HEK293 (cell line): Measurements from ENCODE around the gene AMIGO1.

ENCODE experiments used
- ATF2 ChIP-seq: fragments of 450-650 bp; formaldehyde crosslinking; IDR thresholded peaks from 2 replicates; pipeline ENCODE4 v1.5.1; 2016; ENCODE audit warnings: missing biosample characterization, missing genetic modification characterization, low read depth
- IKZF3 ChIP-seq: fragments of 450-650 bp; IDR thresholded peaks from 2 replicates; pipeline ENCODE4 v1.5.0; 2018; ENCODE audit warnings: missing biosample characterization, mild to moderate bottlenecking, missing genetic modification characterization, moderate library complexity
- KLF1 ChIP-seq: fragments of 450-650 bp; formaldehyde crosslinking; IDR thresholded peaks from 2 replicates; pipeline ENCODE4 v1.5.1; 2016; ENCODE audit warnings: missing biosample characterization, missing genetic modification characterization
- REST ChIP-seq: fragments of 450-650 bp; formaldehyde crosslinking; IDR thresholded peaks from 2 replicates; pipeline ENCODE4 v1.5.1; 2016; ENCODE audit warnings: missing biosample characterization, missing genetic modification characterization
- SP2 ChIP-seq: fragments of 450-650 bp; formaldehyde crosslinking; IDR thresholded peaks from 2 replicates; pipeline ENCODE4 v1.5.1; 2016; ENCODE audit warnings: missing biosample characterization, missing genetic modification characterization
- ZBTB8A ChIP-seq: fragments of 450-650 bp; formaldehyde crosslinking; IDR thresholded peaks from 2 replicates; pipeline ENCODE4 v1.5.1; 2016; ENCODE audit warnings: missing biosample characterization, missing genetic modification characterization
- ZNF114 ChIP-seq: fragments of 450-650 bp; formaldehyde crosslinking; IDR thresholded peaks from 2 replicates; pipeline ENCODE4 v1.5.0; 2017; ENCODE audit warnings: missing biosample characterization, missing genetic modification characterization
- ZNF148 ChIP-seq: fragments of 450-650 bp; formaldehyde crosslinking; IDR thresholded peaks from 2 replicates; pipeline ENCODE4 v1.5.0; 2017; ENCODE audit warnings: missing biosample characterization, missing genetic modification characterization, borderline replicate concordance
- ZNF169 ChIP-seq: fragments of 450-650 bp; formaldehyde crosslinking; IDR thresholded peaks from 2 replicates; pipeline ENCODE4 v1.5.1; 2016; ENCODE audit warnings: missing biosample characterization, missing genetic modification characterization
- ZNF223 ChIP-seq: fragments of 450-650 bp; formaldehyde crosslinking; IDR thresholded peaks from 2 replicates; pipeline ENCODE4 v1.5.1; 2016; ENCODE audit warnings: missing biosample characterization, missing genetic modification characterization
- ZNF23 ChIP-seq: fragments of 450-650 bp; formaldehyde crosslinking; IDR thresholded peaks from 2 replicates; pipeline ENCODE4 v1.5.1; 2016; ENCODE audit warnings: missing biosample characterization, missing genetic modification characterization, borderline replicate concordance
- ZNF549 ChIP-seq: fragments of 450-650 bp; IDR thresholded peaks from 2 replicates; pipeline ENCODE4 v1.5.1; 2018; ENCODE audit warnings: missing biosample characterization, missing genetic modification characterization, mild to moderate bottlenecking, inconsistent platforms, moderate library complexity
- ZNF610 ChIP-seq: fragments of 450-650 bp; formaldehyde crosslinking; IDR thresholded peaks from 2 replicates; pipeline ENCODE4 v1.5.1; 2016; ENCODE audit warnings: missing biosample characterization, missing genetic modification characterization, borderline replicate concordance
- ZNF639 ChIP-seq: fragments of 450-650 bp; formaldehyde crosslinking; IDR thresholded peaks from 2 replicates; pipeline ENCODE4 v1.5.1; 2016; ENCODE audit warnings: missing biosample characterization, missing genetic modification characterization
- ZNF654 ChIP-seq: fragments of 450-650 bp; formaldehyde crosslinking; IDR thresholded peaks from 2 replicates; pipeline ENCODE4 v1.5.1; 2016; ENCODE audit warnings: low read depth, missing biosample characterization, missing genetic modification characterization
- ZNF707 ChIP-seq: fragments of 450-650 bp; formaldehyde crosslinking; IDR thresholded peaks from 2 replicates; pipeline ENCODE4 v1.5.1; 2016; ENCODE audit warnings: missing biosample characterization, missing genetic modification characterization
- ZNF747 ChIP-seq: fragments of 450-650 bp; formaldehyde crosslinking; IDR thresholded peaks from 2 replicates; pipeline ENCODE4 v1.5.1; 2016; ENCODE audit warnings: missing biosample characterization, missing genetic modification characterization
- ZNF776 ChIP-seq: fragments of 450-650 bp; formaldehyde crosslinking; IDR thresholded peaks from 2 replicates; pipeline ENCODE4 v1.5.0; 2017; ENCODE audit warnings: missing biosample characterization, missing genetic modification characterization, borderline replicate concordance
- ZNF791 ChIP-seq: fragments of 450-650 bp; formaldehyde crosslinking; IDR thresholded peaks from 2 replicates; pipeline ENCODE4 v1.5.1; 2016; ENCODE audit warnings: missing biosample characterization, missing genetic modification characterization
- ZNF837 ChIP-seq: fragments of 450-650 bp; formaldehyde crosslinking; IDR thresholded peaks from 2 replicates; pipeline ENCODE4 v1.5.1; 2016; ENCODE audit warnings: missing biosample characterization, missing genetic modification characterization
- TF ChIP-seq, protein P1 (sequence below): fragments of 450-650 bp; formaldehyde crosslinking; IDR thresholded peaks from 2 replicates; pipeline ENCODE4 v1.5.1; 2017; ENCODE audit warnings: missing biosample characterization, missing genetic modification characterization
- TF ChIP-seq, protein P2 (sequence below): fragments of 450-650 bp; formaldehyde crosslinking; IDR thresholded peaks from 2 replicates; pipeline ENCODE4 v1.5.1; 2016; ENCODE audit warnings: missing biosample characterization, missing genetic modification characterization
- TF ChIP-seq, protein P3 (sequence below): fragments of 450-650 bp; formaldehyde crosslinking; IDR thresholded peaks from 2 replicates; pipeline ENCODE4 v1.5.1; 2016; ENCODE audit warnings: missing biosample characterization, missing genetic modification characterization, low read depth

AMIGO1 gene

GRCh38 chr1:109483672-109484518 lies 25.6 kb downstream of the AMIGO1 start, which contains the start of gene ATXN7L2 (continued):
- TF ChIP-seq REST (tag by site-specific recombination) (peak; percentile 77), KLF1 (tag by site-specific recombination) (peak; percentile 72), SP2 (peak; percentile 44), ZNF776 (tag by site-specific recombination) (no peak), ATF2 (tag by site-specific recombination) (peak; percentile 32; the same call in 1 of the 2 replicates), ZNF837 (tag by site-specific recombination) (peak; percentile 56; the same call in 1 of the 2 replicates), ZNF654 (tag by site-specific recombination) (no peak), ZNF114 (tag by site-specific recombination) (no peak), ZBTB8A (tag by site-specific recombination) (peak; percentile 77), ZNF148 (tag by site-specific recombination) (peak; percentile 91), ZNF639 (tag by site-specific recombination) (peak; percentile 98), ZNF169 (no peak), ZNF223 (tag by site-specific recombination) (no peak), ZNF549 (tag by site-specific recombination) (no peak), ZNF610 (tag by site-specific recombination) (peak; percentile 92), IKZF3 (0 out of 2 replicates have a peak, but pooled peaks have one; percentile 35), ZNF707 (tag by site-specific recombination) (peak; percentile 81), ZNF791 (tag by site-specific recombination) (no peak), ZNF23 (tag by site-specific recombination) (no peak), ZNF747 (tag by site-specific recombination) (no peak)
- TF ChIP-seq, protein P1, sequence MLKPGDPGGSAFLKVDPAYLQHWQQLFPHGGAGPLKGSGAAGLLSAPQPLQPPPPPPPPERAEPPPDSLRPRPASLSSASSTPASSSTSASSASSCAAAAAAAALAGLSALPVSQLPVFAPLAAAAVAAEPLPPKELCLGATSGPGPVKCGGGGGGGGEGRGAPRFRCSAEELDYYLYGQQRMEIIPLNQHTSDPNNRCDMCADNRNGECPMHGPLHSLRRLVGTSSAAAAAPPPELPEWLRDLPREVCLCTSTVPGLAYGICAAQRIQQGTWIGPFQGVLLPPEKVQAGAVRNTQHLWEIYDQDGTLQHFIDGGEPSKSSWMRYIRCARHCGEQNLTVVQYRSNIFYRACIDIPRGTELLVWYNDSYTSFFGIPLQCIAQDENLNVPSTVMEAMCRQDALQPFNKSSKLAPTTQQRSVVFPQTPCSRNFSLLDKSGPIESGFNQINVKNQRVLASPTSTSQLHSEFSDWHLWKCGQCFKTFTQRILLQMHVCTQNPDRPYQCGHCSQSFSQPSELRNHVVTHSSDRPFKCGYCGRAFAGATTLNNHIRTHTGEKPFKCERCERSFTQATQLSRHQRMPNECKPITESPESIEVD, result no peak
- TF ChIP-seq, protein P2, sequence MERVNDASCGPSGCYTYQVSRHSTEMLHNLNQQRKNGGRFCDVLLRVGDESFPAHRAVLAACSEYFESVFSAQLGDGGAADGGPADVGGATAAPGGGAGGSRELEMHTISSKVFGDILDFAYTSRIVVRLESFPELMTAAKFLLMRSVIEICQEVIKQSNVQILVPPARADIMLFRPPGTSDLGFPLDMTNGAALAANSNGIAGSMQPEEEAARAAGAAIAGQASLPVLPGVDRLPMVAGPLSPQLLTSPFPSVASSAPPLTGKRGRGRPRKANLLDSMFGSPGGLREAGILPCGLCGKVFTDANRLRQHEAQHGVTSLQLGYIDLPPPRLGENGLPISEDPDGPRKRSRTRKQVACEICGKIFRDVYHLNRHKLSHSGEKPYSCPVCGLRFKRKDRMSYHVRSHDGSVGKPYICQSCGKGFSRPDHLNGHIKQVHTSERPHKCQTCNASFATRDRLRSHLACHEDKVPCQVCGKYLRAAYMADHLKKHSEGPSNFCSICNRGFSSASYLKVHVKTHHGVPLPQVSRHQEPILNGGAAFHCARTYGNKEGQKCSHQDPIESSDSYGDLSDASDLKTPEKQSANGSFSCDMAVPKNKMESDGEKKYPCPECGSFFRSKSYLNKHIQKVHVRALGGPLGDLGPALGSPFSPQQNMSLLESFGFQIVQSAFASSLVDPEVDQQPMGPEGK, result peak; percentile 99
- TF ChIP-seq, protein P3, sequence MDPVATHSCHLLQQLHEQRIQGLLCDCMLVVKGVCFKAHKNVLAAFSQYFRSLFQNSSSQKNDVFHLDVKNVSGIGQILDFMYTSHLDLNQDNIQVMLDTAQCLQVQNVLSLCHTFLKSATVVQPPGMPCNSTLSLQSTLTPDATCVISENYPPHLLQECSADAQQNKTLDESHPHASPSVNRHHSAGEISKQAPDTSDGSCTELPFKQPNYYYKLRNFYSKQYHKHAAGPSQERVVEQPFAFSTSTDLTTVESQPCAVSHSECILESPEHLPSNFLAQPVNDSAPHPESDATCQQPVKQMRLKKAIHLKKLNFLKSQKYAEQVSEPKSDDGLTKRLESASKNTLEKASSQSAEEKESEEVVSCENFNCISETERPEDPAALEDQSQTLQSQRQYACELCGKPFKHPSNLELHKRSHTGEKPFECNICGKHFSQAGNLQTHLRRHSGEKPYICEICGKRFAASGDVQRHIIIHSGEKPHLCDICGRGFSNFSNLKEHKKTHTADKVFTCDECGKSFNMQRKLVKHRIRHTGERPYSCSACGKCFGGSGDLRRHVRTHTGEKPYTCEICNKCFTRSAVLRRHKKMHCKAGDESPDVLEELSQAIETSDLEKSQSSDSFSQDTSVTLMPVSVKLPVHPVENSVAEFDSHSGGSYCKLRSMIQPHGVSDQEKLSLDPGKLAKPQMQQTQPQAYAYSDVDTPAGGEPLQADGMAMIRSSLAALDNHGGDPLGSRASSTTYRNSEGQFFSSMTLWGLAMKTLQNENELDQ (tag by site-specific recombination), result no peak
